HG02938 (cell line): ENCODE results near the gene IGSF3.
"Not testable (repeated sequence)": the region's sequence is repeated elsewhere in the genome, so short reads cannot be mapped to it uniquely, and the experiment has no call there.

Source experiments
- ATAC-seq: cut with Tn5 transposase; IDR thresholded peaks from one replicate; pipeline ENCODE4 v1.9.1; 2021; ENCODE audit warnings: mild to moderate bottlenecking, moderate library complexity; ENCODE audit not compliant: unreplicated experiment

IGSF3 gene

GRCh38 chr1:116664366-116664977, 3.1 kb downstream of the IGSF3 start:
- no peak for ATAC-seq

DNA sequence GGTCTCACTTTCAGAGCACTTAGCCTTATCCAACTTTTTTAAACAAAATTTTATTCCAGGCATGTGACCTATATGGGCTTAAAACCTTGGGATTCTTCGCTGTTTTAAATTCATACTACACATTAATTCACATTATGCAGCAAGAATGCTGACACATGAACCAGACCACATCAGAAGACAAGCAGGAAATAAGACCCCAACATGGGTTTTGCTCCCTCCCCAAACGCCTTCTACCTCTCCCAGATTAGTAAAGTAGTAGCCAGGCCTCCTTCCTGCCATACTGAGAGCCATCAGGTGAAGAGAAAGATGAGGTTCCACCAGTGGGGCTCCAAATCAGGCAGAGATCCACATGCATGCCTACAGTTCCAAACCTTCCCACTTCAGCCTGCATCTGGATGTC, 3.7 kb downstream of the IGSF3 start:
- ATAC-seq = no peak

DNA sequence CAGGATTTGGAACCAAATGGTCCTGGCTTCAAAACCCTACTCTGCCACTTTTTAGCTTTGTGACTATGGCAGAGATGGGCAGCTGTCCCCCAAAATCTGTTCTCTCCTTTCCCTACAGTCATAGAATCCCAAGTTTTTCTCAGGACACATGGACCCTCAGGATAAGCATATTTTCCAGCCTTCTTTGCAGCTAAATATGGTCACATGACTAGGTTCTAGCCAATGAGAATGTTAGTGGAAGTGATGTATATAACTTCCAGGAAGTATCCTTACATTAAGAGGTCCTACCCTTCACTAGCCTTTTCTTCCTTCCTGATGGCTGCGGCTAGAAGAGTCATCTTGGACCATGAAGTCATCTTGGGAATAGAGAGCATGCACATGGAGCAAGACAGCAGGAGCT, 5.9 kb downstream of the IGSF3 start:
- no peak for ATAC-seq

DNA sequence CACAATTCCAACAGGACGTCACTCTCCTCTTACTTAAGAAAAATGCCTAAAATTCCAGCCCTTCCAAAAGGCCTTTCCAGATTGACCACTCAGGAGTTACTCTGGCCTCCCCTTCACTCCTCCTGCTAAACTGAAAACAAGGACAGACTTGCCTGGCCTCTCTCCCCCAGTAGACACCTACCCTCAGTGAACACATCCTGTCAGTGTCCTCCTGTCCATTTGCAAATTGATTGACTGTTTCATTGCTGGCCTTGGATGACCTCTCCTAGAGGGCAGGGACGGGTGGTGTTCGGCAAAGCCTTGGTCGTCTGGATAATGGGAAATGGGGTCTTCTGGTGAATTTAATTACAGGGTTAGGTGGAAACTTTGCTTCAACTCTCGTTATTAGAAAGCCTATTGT, 8.9 kb downstream of the IGSF3 start:
- not testable (repeated sequence) for ATAC-seq

- ATAC-seq = not testable (repeated sequence)
These were observed 9.7 kb downstream of the IGSF3 start for GRCh38 chr1:116657836-116658235.

DNA sequence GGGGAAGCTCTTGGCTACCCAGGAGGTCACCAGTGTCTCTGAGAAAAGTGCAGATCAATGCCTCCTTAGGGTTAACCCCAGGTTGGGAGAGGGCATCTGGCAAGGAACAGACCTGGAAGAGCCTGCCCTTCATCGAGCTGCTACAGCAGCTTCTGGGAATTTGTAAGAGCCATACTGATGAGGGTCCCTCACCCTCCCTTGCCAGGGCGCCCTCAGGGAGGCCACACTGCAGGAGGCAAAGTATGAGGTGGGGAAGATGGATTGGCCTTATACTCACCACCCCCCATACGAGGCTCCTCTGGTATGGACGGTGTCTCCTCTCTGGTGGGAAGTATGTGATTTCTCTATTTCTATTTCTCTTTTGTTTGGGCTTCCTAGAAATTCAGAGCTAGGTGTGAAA, 13.2 kb downstream of the IGSF3 start:
- no peak for ATAC-seq

- not testable (repeated sequence) for ATAC-seq
These were observed 14.9 kb downstream of the IGSF3 start for GRCh38 chr1:116652598-116652997.

DNA sequence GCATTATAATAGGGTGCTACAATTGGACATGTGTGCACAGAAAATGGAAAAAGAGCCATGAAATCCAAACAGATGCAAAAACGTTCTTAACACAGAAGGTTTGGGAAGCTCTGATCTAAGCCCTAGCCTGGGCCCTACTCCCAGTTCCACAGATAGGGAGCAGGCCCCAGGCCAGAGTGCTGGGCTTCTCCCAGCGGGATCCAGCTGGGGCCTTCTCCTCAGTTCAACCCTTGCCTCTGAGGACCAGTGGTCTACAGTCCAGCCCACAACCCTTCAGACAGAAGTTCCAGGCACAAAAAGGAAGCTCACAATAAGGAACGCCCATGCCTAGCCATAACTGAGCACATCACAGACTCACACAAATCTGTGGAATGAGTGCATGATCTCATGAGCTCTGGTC, 16.8 kb downstream of the IGSF3 start:
- ATAC-seq = not testable (repeated sequence)

DNA sequence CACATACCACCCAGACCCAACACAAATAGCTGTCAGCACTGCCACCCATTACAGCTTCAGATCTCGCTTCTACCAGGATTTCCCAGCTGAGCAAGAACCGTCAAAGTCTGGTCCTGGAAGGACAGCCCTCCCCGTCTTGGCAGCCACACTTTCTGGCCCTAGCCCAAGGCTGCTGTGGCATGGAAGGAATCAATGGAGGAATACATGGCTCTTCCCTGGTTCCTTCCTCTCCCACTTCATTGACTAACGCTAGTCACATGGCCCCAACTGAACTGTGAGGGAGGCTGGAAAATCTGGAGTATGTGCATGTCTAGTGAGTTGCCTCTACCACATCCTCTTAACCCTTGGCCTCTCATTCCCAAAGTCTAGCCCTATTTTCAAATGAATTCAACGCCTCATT, 18.5 kb downstream of the IGSF3 start:
- ATAC-seq = not testable (repeated sequence)

DNA sequence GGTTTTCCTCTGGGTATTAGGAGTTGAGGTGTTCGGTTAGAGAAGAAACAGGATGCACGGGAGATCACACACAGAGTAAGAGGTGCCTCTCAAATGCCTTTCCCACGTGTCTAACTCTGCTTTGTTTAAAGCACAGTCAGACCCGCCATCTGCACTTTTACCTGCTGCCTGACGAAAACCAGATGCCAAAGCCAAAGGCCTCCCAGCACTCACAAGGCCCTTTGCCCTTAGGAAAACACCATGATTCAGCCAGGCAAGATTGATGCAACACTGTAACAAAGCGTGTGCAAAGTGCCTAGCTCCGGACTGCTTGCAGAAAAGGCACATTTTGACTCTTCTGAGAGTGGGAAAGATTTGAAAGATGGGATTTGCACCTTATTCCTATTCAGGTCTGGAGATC, 19.2 kb downstream of the IGSF3 start:
- not testable (repeated sequence) for ATAC-seq

GRCh38 chr1:116647186-116647585, 20.3 kb downstream of the IGSF3 start:
- ATAC-seq = not testable (repeated sequence)

- ATAC-seq = not testable (repeated sequence)
These were observed 20.8 kb downstream of the IGSF3 start for GRCh38 chr1:116646673-116647170.

GRCh38 chr1:116645802-116646672, 21.5 kb downstream of the IGSF3 start:
- ATAC-seq = not testable (repeated sequence)

GRCh38 chr1:116644993-116645392, 22.5 kb downstream of the IGSF3 start:
- not testable (repeated sequence) for ATAC-seq

GRCh38 chr1:116644096-116644495, 23.4 kb downstream of the IGSF3 start:
- not testable (repeated sequence) for ATAC-seq

DNA sequence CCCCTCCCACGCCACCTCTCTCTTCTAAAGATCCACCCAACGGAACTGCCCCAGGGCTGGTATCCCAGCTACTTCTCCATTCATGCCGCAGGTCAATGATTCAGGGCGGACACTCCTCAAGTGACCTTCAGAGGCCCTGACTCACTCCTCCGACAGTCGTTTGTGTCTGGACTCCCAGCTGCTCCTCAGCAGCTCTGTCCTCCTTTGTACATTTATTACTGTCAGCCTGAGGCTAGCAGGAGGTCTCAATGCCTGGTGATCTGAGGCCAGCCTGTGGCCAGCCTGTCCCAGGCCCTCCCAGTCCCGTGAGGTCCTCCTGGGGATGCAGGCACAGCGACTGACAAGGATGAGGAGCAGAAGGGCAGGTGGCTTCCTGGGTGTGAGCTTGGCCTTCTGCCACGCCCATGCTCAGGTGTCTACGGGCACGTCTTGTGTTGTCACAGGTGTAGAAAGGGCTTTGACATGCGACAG, 24.2 kb downstream of the IGSF3 start:
- ATAC-seq = not testable (repeated sequence)

GRCh38 chr1:116642311-116643280, 24.9 kb downstream of the IGSF3 start:
- ATAC-seq = not testable (repeated sequence)

- ATAC-seq = not testable (repeated sequence)
These were observed 29.9 kb downstream of the IGSF3 start for GRCh38 chr1:116637583-116637982.

- ATAC-seq = not testable (repeated sequence)
These were observed 30.9 kb downstream of the IGSF3 start for GRCh38 chr1:116636584-116636983.

- ATAC-seq = not testable (repeated sequence)
These were observed 33.1 kb downstream of the IGSF3 start for GRCh38 chr1:116634386-116634785.
